Peyer's patch (tissue), 4 donors: ENCODE data around the gene D2HGDH.
"Not testable (repeated sequence)": the region's sequence is repeated elsewhere in the genome, so short reads cannot be mapped to it uniquely, and the experiment has no call there.

ENCODE experiments used
- POLR2A ChIP-seq, 2 donors: fragments of 450-650 bp; IDR thresholded peaks; one replicate each; pipeline ENCODE4 v1.5.1; 2017; ENCODE audit warnings: antibody characterized with exemption in 2 of 2, mild to moderate bottlenecking in 2 of 2, moderate library complexity in 2 of 2
- TF ChIP-seq, protein P1 (sequence below), 6 experiments: fragments of 450-650 bp in 4 of 6; fragments of 200-600 bp in 2 of 6; sonication (generic) in 1 of 6; IDR thresholded peaks; one replicate each; pipeline ENCODE4 v1.5.1; 2017 to 2019; ENCODE audit warnings: antibody characterized with exemption in 6 of 6, mild to moderate bottlenecking in 3 of 6, moderate library complexity in 1 of 6

DNA sequence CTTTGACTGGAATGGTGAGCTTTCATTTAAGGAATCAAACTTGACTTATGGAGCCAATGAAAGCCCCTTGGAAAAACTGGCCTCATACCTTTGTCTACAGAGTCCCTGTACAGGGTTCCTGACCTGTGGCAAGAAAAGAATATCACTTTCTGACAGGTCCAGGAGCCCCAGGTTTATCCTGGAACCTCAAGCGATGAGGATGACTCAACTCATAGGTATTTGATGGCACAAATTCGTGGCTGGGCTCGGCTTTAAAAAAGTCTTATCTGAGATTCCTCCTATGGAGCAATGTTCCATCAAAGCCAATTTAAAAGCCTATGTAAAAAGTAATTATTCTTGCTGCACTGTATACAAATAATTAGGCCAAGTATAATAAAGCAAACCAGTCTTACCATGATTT is 57.0 kb downstream of the D2HGDH start:
- TF ChIP-seq, protein P1, sequence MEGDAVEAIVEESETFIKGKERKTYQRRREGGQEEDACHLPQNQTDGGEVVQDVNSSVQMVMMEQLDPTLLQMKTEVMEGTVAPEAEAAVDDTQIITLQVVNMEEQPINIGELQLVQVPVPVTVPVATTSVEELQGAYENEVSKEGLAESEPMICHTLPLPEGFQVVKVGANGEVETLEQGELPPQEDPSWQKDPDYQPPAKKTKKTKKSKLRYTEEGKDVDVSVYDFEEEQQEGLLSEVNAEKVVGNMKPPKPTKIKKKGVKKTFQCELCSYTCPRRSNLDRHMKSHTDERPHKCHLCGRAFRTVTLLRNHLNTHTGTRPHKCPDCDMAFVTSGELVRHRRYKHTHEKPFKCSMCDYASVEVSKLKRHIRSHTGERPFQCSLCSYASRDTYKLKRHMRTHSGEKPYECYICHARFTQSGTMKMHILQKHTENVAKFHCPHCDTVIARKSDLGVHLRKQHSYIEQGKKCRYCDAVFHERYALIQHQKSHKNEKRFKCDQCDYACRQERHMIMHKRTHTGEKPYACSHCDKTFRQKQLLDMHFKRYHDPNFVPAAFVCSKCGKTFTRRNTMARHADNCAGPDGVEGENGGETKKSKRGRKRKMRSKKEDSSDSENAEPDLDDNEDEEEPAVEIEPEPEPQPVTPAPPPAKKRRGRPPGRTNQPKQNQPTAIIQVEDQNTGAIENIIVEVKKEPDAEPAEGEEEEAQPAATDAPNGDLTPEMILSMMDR (IDR thresholded peaks at IDR 0.05): not testable (repeated sequence)
- not testable (repeated sequence) for TF ChIP-seq POLR2A (IDR thresholded peaks at IDR 0.05)
